ENCODE results near the gene TEX12. TPM values are rescaled to one million over a fixed set of nuclear protein-coding genes. Genes with fewer than 3 reads are reported as not detected.

TEX12 gene
- total and polyA plus RNA-seq, 9 of the 15 experiments (the other 6 are each of a cell fraction or from before 2014, with no cell fraction given), result 0.10 to 2.3 (median 0.67) TPM; not detected in 1

- ATAC-seq (no peak), FAIRE-seq (no peak), DNase-seq (ENCODE audit: extremely low read depth in 1 of 4, low spot score in 3 of 4) (no peak)
- no peak overlapping the region for H2AFZ ChIP-seq (ENCODE audit: low read depth, low read length)
- H3K9me1 ChIP-seq (ENCODE audit: control insufficient read depth, insufficient read depth, low read length), result no peaks in the 10 kb centered on the region
- no peaks in the 10 kb centered on the region for H3K36me3 ChIP-seq (ENCODE audit: control insufficient read depth, insufficient read depth, low read length)
- no peaks in the 10 kb centered on the region for H3K27me3 ChIP-seq (ENCODE audit: control insufficient read depth in 2 of 2, insufficient read depth in 2 of 2, low read length in 2 of 2)
- no peaks in the 10 kb centered on the region for H4K20me1 ChIP-seq (replicated peaks; ENCODE audit: control insufficient read depth, insufficient read depth, low read length)
- no peak overlapping the region for H3K4me3 ChIP-seq
- BruUV-seq (replicated peaks), result no TSS peak
- TF ChIP-seq ZNF274 (IDR thresholded peaks at IDR 0.05; ENCODE audit: borderline replicate concordance, low read depth, low read length), result no peak
- TF ChIP-seq ATF7 (IDR thresholded peaks at IDR 0.05), result no peak
- TF ChIP-seq SIN3A (IDR thresholded peaks at IDR 0.05; ENCODE audit: borderline replicate concordance in 2 of 2, control insufficient read depth in 1 of 2, low read depth in 2 of 2, low read length in 2 of 2), result no peak
- no peak for TF ChIP-seq HMG20B (CRISPR knock-in tag; IDR thresholded peaks at IDR 0.05)
- no peak for TF ChIP-seq CHD1 (IDR thresholded peaks at IDR 0.05; ENCODE audit: low read length)
- TF ChIP-seq ZNF592 (IDR thresholded peaks at IDR 0.05), result no peak
- TF ChIP-seq ZNF146 (CRISPR knock-in tag; IDR thresholded peaks at IDR 0.05; ENCODE audit: unreplicated experiment), result no peak
- TF ChIP-seq, protein P1, sequence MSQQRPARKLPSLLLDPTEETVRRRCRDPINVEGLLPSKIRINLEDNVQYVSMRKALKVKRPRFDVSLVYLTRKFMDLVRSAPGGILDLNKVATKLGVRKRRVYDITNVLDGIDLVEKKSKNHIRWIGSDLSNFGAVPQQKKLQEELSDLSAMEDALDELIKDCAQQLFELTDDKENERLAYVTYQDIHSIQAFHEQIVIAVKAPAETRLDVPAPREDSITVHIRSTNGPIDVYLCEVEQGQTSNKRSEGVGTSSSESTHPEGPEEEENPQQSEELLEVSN (IDR thresholded peaks at IDR 0.05; ENCODE audit: borderline replicate concordance in 1 of 2, extremely low read depth in 1 of 2, insufficient read depth in 1 of 2, insufficient read length in 1 of 2, low read depth in 1 of 2, low read length in 1 of 2, poor library complexity in 1 of 2, severe bottlenecking in 1 of 2), result no peak
- H3K4me1 ChIP-seq (replicated peaks in 1 of 2; ENCODE audit: control insufficient read depth in 2 of 2, insufficient read depth in 2 of 2, low read length in 2 of 2), result no peaks in the 10 kb centered on the region
- no peaks in the 10 kb centered on the region for H3K9me3 ChIP-seq (replicated peaks; ENCODE audit: control insufficient read depth, insufficient read depth, low read depth, low read length)
- WGBS (ENCODE audit: insufficient coverage, low coverage, missing lambda C conversion rate), result 54% methylated on average over 3 of the region's 4 CpGs
- H3K4me2 ChIP-seq (ENCODE audit: insufficient read depth, low read length), result no peak overlapping the region
- ChIA-PET POLR2A (no interaction called here), CTCF (ENCODE audit: low intra/inter-chr PET ratio) (no interaction called here)
- no peak overlapping the region for H3K9ac ChIP-seq (ENCODE audit: insufficient read depth in 1 of 2, low read depth in 2 of 2, low read length in 2 of 2)
- intact Hi-C loops (cut with micrococcal nuclease) (no loop called here), in situ Hi-C loops (cut with MboI) (no loop called here)
- no peak overlapping the region for H3K27ac ChIP-seq (ENCODE audit: extremely low read depth, low read depth, low read length)
- H3K79me2 ChIP-seq (ENCODE audit: control insufficient read depth, insufficient read depth, low read length), result no peaks in the 10 kb centered on the region
Observed at GRCh38 chr11:112134473-112134872, 32.7 kb upstream of the TEX12 start.

All from K562 (cell line).